A549 (cell line): ENCODE measurements around the gene PLEKHA6. TPM values are rescaled to one million over a fixed set of nuclear protein-coding genes. Genes with fewer than 3 reads are reported as not detected.

ENCODE experiments used
- ATAC-seq, 2 experiments: fragments of 200-7000 bp in 1 of 2; fragments of >200 bp in 1 of 2; cut with Nextera tagmentation in 1 of 2; cut with Tn5 transposase in 1 of 2; 3 replicates each; pipeline versions ENCODE4 v1.8.0 to v1.9.1; 2018 to 2020; ENCODE audit warnings: mild to moderate bottlenecking in 1 of 2, moderate library complexity in 1 of 2
- CTCF ChIA-PET: fragments of 300-600 bp; sonication (Branson Sonifier 250); formaldehyde crosslinking; extraction: SDS; loops from one replicate; lab custom pipeline; 2021; ENCODE audit warnings: antibody characterized with exemption, inconsistent platforms; lab: Yijun Ruan, JAX
- POLR2A ChIA-PET: fragments of 350-600 bp; formaldehyde crosslinking; extraction: SDS; loops from one replicate; lab custom pipeline; 2021; ENCODE audit warnings: antibody characterized with exemption, inconsistent platforms; lab: Yijun Ruan, JAX
- DNase-seq, 2 experiments: peaks; one replicate each; pipeline versions ENCODE4 v3.0.0 to v3.0.0-alpha.2; 2011 to 2016; ENCODE audit warnings: low read depth in 1 of 2, low spot score in 1 of 2
- FAIRE-seq: peaks from 2 replicates; lab custom pipeline; 2011; peaks lifted over from hg19 to GRCh38; lab: Jason Lieb, UNC
- H3K27ac ChIP-seq, 2 experiments: fragments of >200 bp; sonication (Bioruptor Twin); formaldehyde crosslinking; 3 replicates each; pipeline ENCODE4 v1.5.1; 2016 to 2017
- H3K4me1 ChIP-seq: fragments of >200 bp; sonication (Bioruptor Twin); formaldehyde crosslinking; 3 replicates; pipeline ENCODE4 v1.6.1; 2016
- H3K4me2 ChIP-seq: fragments of >200 bp; sonication (Bioruptor Twin); formaldehyde crosslinking; 3 replicates; pipeline ENCODE4 v1.6.1; 2016
- H3K4me3 ChIP-seq: fragments of >200 bp; sonication (Bioruptor Twin); formaldehyde crosslinking; 3 replicates; pipeline ENCODE4 v1.5.1; 2016
- H3K9me3 ChIP-seq: fragments of >200 bp; sonication (Bioruptor Twin); formaldehyde crosslinking; 3 replicates; pipeline ENCODE4 v1.6.1; 2016
- BCL3 ChIP-seq: fragments of >200 bp; sonication (Bioruptor Twin); formaldehyde crosslinking; IDR thresholded peaks from 3 replicates; pipeline ENCODE4 v1.6.1; 2016
- BHLHE40 ChIP-seq: IDR thresholded peaks from 2 replicates; pipeline ENCODE4 v1.6.1; 2012; ENCODE audit warnings: low read depth, low read length, inconsistent platforms
- CBX2 ChIP-seq: fragments of 200-600 bp; sonication (generic); IDR thresholded peaks from 2 replicates; pipeline ENCODE4 v1.6.1; 2016; ENCODE audit warnings: low read depth, mild to moderate bottlenecking, borderline replicate concordance
- CEBPB ChIP-seq, 2 experiments: fragments of >200 bp in 1 of 2; sonication (Bioruptor Twin) in 1 of 2; formaldehyde crosslinking in 1 of 2; IDR thresholded peaks; 2 replicates each; pipeline ENCODE4 v1.6.1; 2012 to 2016
- E2F6 ChIP-seq: IDR thresholded peaks from 2 replicates; pipeline ENCODE4 v1.6.1; 2012; ENCODE audit warnings: low read depth, borderline replicate concordance
- EHF ChIP-seq: fragments of 250-450 bp; sonication (Bioruptor Pico); IDR thresholded peaks from 2 replicates; pipeline ENCODE4 v1.5.0; 2020; ENCODE audit warnings: mild to moderate bottlenecking
- EP300 ChIP-seq, 2 experiments: fragments of >200 bp; sonication (Bioruptor Twin); formaldehyde crosslinking; IDR thresholded peaks; 2 replicates in 1 of 2; 3 replicates in 1 of 2; pipeline ENCODE4 v1.6.1; 2016 to 2017
- ESRRA ChIP-seq: fragments of 150-350 bp; IDR thresholded peaks from 2 replicates; pipeline ENCODE4 v1.6.1; 2014; ENCODE audit warnings: mild to moderate bottlenecking, low read length, borderline replicate concordance
- FOSL2 ChIP-seq, 2 experiments: fragments of 450-650 bp in 1 of 2; fragments of >200 bp in 1 of 2; sonication (Bioruptor Twin) in 1 of 2; formaldehyde crosslinking; IDR thresholded peaks; 2 replicates each; pipeline versions ENCODE4 v1.5.0 to v1.6.1; 2016 to 2020; ENCODE audit warnings: mild to moderate bottlenecking in 1 of 2, moderate library complexity in 1 of 2
- HOXB5 ChIP-seq: fragments of 250-450 bp; sonication (Bioruptor Pico); IDR thresholded peaks from 2 replicates; pipeline ENCODE4 v1.5.0; 2020; ENCODE audit warnings: mild to moderate bottlenecking, moderate library complexity
- JUN ChIP-seq, 2 experiments: fragments of >200 bp; sonication (Bioruptor Twin); formaldehyde crosslinking; IDR thresholded peaks; 2 replicates in 1 of 2; 3 replicates in 1 of 2; pipeline ENCODE4 v1.6.1; 2016 to 2017
- KDM5A ChIP-seq: fragments of 200-600 bp; sonication (generic); IDR thresholded peaks from 2 replicates; pipeline ENCODE4 v1.6.1; 2016; ENCODE audit warnings: antibody characterized with exemption, mild to moderate bottlenecking
- MAFK ChIP-seq: fragments of 450-650 bp; IDR thresholded peaks from 2 replicates; pipeline ENCODE4 v1.6.1; 2014; ENCODE audit not compliant: partially characterized antibody
- MAX ChIP-seq: IDR thresholded peaks from 2 replicates; pipeline ENCODE4 v1.6.1; 2012
- NFE2L2 ChIP-seq: fragments of 150-350 bp; conservative IDR thresholded peaks from 2 replicates; pipeline ENCODE4 v1.6.1; 2014; ENCODE audit warnings: low read length
- PHF8 ChIP-seq: fragments of 200-600 bp; sonication (generic); IDR thresholded peaks from 2 replicates; pipeline ENCODE4 v1.6.1; 2016; ENCODE audit warnings: low read depth, mild to moderate bottlenecking, antibody characterized with exemption, moderate library complexity, borderline replicate concordance
- POLR2A ChIP-seq: IDR thresholded peaks from 2 replicates; pipeline ENCODE4 v1.6.1; 2012; ENCODE audit warnings: mild to moderate bottlenecking, low read length
- POLR2AphosphoS2 ChIP-seq: conservative IDR thresholded peaks from 2 replicates; pipeline ENCODE4 v1.6.1; 2012; ENCODE audit warnings: low read length, improper control_type of control experiment, inconsistent platforms
- RAD21 ChIP-seq, 2 experiments: fragments of >200 bp in 1 of 2; sonication (Bioruptor Twin) in 1 of 2; formaldehyde crosslinking in 1 of 2; IDR thresholded peaks in 1 of 2; conservative IDR thresholded peaks in 1 of 2; 2 replicates in 1 of 2; 3 replicates in 1 of 2; pipeline ENCODE4 v1.6.1; 2012 to 2018; ENCODE audit warnings: inconsistent platforms in 1 of 2
- RCOR1 ChIP-seq: fragments of 150-350 bp; IDR thresholded peaks from 2 replicates; pipeline ENCODE4 v1.6.1; 2014; ENCODE audit warnings: antibody characterized with exemption, low read length, low read depth
- RFX5 ChIP-seq: fragments of 450-650 bp; IDR thresholded peaks from 2 replicates; pipeline ENCODE4 v1.7.1; 2014; ENCODE audit warnings: antibody characterized with exemption, mild to moderate bottlenecking, moderate library complexity
- RNF2 ChIP-seq: fragments of 200-600 bp; sonication (generic); IDR thresholded peaks from 2 replicates; pipeline ENCODE4 v1.6.1; 2016; ENCODE audit warnings: low read depth, mild to moderate bottlenecking, antibody characterized with exemption, moderate library complexity, borderline replicate concordance
- TFCP2L1 ChIP-seq: fragments of 250-450 bp; sonication (Bioruptor Pico); IDR thresholded peaks from 2 replicates; pipeline ENCODE4 v1.5.0; 2021; ENCODE audit warnings: mild to moderate bottlenecking
- USF2 ChIP-seq: fragments of 450-650 bp; IDR thresholded peaks from 2 replicates; pipeline ENCODE4 v1.6.1; 2014; ENCODE audit warnings: antibody characterized with exemption
- ZC3H11A ChIP-seq: fragments of 450-650 bp; IDR thresholded peaks from 2 replicates; pipeline ENCODE4 v1.6.1; 2014; ENCODE audit warnings: antibody characterized with exemption, mild to moderate bottlenecking
- ZNF302 ChIP-seq: fragments of 250-450 bp; sonication (Bioruptor Pico); IDR thresholded peaks from 2 replicates; pipeline ENCODE4 v1.9.0; 2021; ENCODE audit warnings: inconsistent platforms, mild to moderate bottlenecking, moderate library complexity
- ZSCAN20 ChIP-seq: fragments of 250-450 bp; sonication (Bioruptor Pico); IDR thresholded peaks from 2 replicates; pipeline ENCODE4 v1.8.0; 2022; ENCODE audit warnings: mild to moderate bottlenecking, moderate library complexity
- WGBS: methylation state at CpG from one replicate; pipeline ENCODE4 v1.1.6; 2017; ENCODE audit errors: missing lambda C conversion rate; 5-methylcytosine and 5-hydroxymethylcytosine counted together
- polyA plus RNA-seq, 4 experiments: library from polyadenylated mRNA; depleted of rRNA in 3 of 4; stranded (reverse); fragments of >200 nt; fragmentation: RNase III in 1 of 4; extraction: RNeasy Plus Mini Kit Qiagen cat#74134 plus additional on column Dnase treatment in 1 of 4; gene quantifications; 2 replicates in 3 of 4; 3 replicates in 1 of 4; pipeline ENCODE4 v1.2.3, GENCODE V29; 2011 to 2017

The PLEKHA6 gene
- polyA plus RNA-seq, 2 of the 4 experiments (the other 2 are of a cell fraction): 13.0 to 26.2 TPM

- Histone ChIP-seq H3K4me2 (peak overlapping the region; percentile 79), H3K9me3 (no peaks in the 10 kb centered on the region), H3K27ac (no peak overlapping the region; a peak in 1 of 6 replicates), H3K4me3 (peak overlapping the region; percentile 94; the same call in 2 of the 3 replicates), H3K4me1 (peaks cover 32% of the 10 kb centered on the region)
- no peak for TF ChIP-seq ZNF302 (CRISPR knock-in tag)
- TF ChIP-seq ZSCAN20 (CRISPR knock-in tag): no peak
- no peak for TF ChIP-seq ZC3H11A
- TF ChIP-seq CEBPB (IDR thresholded peaks at IDR 0.05): no peak
- TF ChIP-seq TFCP2L1 (CRISPR knock-in tag): no peak
- no peak for TF ChIP-seq MAX
- no peak for TF ChIP-seq PHF8
- no peak for TF ChIP-seq USF2
- TF ChIP-seq JUN (IDR thresholded peaks at IDR 0.05): no peak
- no peak for TF ChIP-seq POLR2A
- no peak for TF ChIP-seq HOXB5
- no peak for TF ChIP-seq NFE2L2
- TF ChIP-seq RCOR1: no peak
- no peak for TF ChIP-seq E2F6
- TF ChIP-seq RFX5: no peak
- TF ChIP-seq FOSL2 (IDR thresholded peaks at IDR 0.05): no peak
- TF ChIP-seq FOSL2 (CRISPR knock-in tag; IDR thresholded peaks at IDR 0.05): no peak
- TF ChIP-seq CBX2: no peak
- no peak for FAIRE-seq
- POLR2A ChIA-PET: no interaction called here
- WGBS: 23% methylated on average over 2 of the region's 2 CpGs
- ATAC-seq: no peak
- no peak for DNase-seq
- CTCF ChIA-PET: interaction anchor here (0.6 to 7.4 kb wide), 6 partner anchors 25 to 1552 kb away, joined by 3 to 52 read pairs (median 4); no protein-coding TSS in a partner anchor
Measured at GRCh38 chr1:204405988-204406387, 46.3 kb upstream of the PLEKHA6 start.

GRCh38 chr1:204404629-204405028 is 44.9 kb upstream of the PLEKHA6 start:
- TF ChIP-seq JUN (IDR thresholded peaks at IDR 0.05) (no peak), RAD21 (conservative IDR thresholded peaks at IDR 0.05 in 1 of 2, IDR thresholded peaks at IDR 0.05 in 1 of 2) (no peak), TFCP2L1 (CRISPR knock-in tag) (no peak), BHLHE40 (no peak), ZSCAN20 (CRISPR knock-in tag) (no peak), KDM5A (no peak), EHF (CRISPR knock-in tag) (no peak), EP300 (IDR thresholded peaks at IDR 0.05) (no peak), MAFK (no peak), CEBPB (IDR thresholded peaks at IDR 0.05) (no peak), BCL3 (no peak), POLR2AphosphoS2 (no peak), NFE2L2 (no peak), RNF2 (no peak), ESRRA (no peak), CBX2 (no peak)
- ATAC-seq: no peak
- Histone ChIP-seq H3K4me1 (peaks cover 32% of the 10 kb centered on the region), H3K9me3 (no peaks in the 10 kb centered on the region), H3K4me3 (no peak overlapping the region; the same call in 2 of the 3 replicates), H3K4me2 (peak overlapping the region; percentile 79), H3K27ac (no peak overlapping the region)
- WGBS: 56% methylated on average over 2 of the region's 2 CpGs
- DNase-seq: no peak
- ChIA-PET CTCF (interaction anchor here (1.1 to 7.4 kb wide), 3 partner anchors 26 to 402 kb away, joined by 3 to 52 read pairs (median 8); no protein-coding TSS in a partner anchor), POLR2A (no interaction called here)
- FAIRE-seq: no peak
